Endothelial cell of umbilical vein (primary cell): Measurements from ENCODE around the gene CST3. TPM values are rescaled to one million over a fixed set of nuclear protein-coding genes. Genes with fewer than 3 reads are reported as not detected.

Source experiments
- BruUV-seq: library from RNA; stranded (reverse); fragments of 400-500 nt; replicated peaks from 2 replicates; lab custom pipeline; 2021; lab: Mats Ljungman, UMichigan
- CTCF ChIA-PET: fragments of 300-600, 350-600 bp; sonication (Branson Sonifier 250); formaldehyde crosslinking; loops from one replicate; lab custom pipeline; 2021; ENCODE audit warnings: antibody characterized with exemption, inconsistent platforms; lab: Charles Lee
- POLR2A ChIA-PET: fragments of 300-600, 350-600 bp; sonication (Branson Sonifier 250); formaldehyde crosslinking; loops from one replicate; lab custom pipeline; 2021; ENCODE audit warnings: antibody characterized with exemption, inconsistent platforms; lab: Charles Lee
- DNase-seq: peaks from one replicate; pipeline ENCODE4 v3.0.0-alpha.2; 2011; ENCODE audit warnings: low read depth, low spot score
- FAIRE-seq: peaks from 2 replicates; lab custom pipeline; 2011; peaks lifted over from hg19 to GRCh38; lab: Jason Lieb, UNC
- H2AFZ ChIP-seq: 2 replicates; pipeline ENCODE4 v1.6.0; 2012; ENCODE audit warnings: low read depth, low read length, control low read depth, inconsistent platforms
- H3K27ac ChIP-seq: 2 replicates; pipeline ENCODE4 v1.5.1; 2011; ENCODE audit warnings: low read depth, mild to moderate bottlenecking, control low read depth, low read length, moderate library complexity; ENCODE audit not compliant: insufficient read depth
- H3K27me3 ChIP-seq, 2 experiments: 2 replicates each; pipeline versions ENCODE4 v1.6.0 to v1.6.1; 2011; ENCODE audit warnings: low read length in 2 of 2, mixed read lengths in 1 of 2; ENCODE audit not compliant: control insufficient read depth in 2 of 2, insufficient read depth in 2 of 2
- H3K36me3 ChIP-seq, 2 experiments: 2 replicates in 1 of 2; 3 replicates in 1 of 2; pipeline ENCODE4 v1.5.1; 2011; ENCODE audit warnings: low read length in 2 of 2, mild to moderate bottlenecking in 1 of 2, moderate library complexity in 1 of 2; ENCODE audit not compliant: control insufficient read depth in 2 of 2, insufficient read depth in 2 of 2; ENCODE audit errors: extremely low read depth in 1 of 2
- H3K4me1 ChIP-seq: 3 replicates; pipeline ENCODE4 v1.5.1; 2011; ENCODE audit warnings: mild to moderate bottlenecking, low read length; ENCODE audit not compliant: control insufficient read depth, insufficient read depth; ENCODE audit errors: extremely low read depth
- H3K4me2 ChIP-seq: 2 replicates; pipeline ENCODE4 v1.6.1; 2011; ENCODE audit warnings: low read length, control low read depth, mixed read lengths; ENCODE audit not compliant: insufficient read depth
- H3K4me3 ChIP-seq, 3 experiments: fragments of 200-600 bp in 1 of 3; sonication (generic), shearing (Covaris generic) in 1 of 3; replicated peaks in 1 of 3; 2 replicates each; pipeline ENCODE4 v1.5.1; 2011 to 2016; ENCODE audit warnings: control low read depth in 3 of 3, low read length in 3 of 3, mild to moderate bottlenecking in 2 of 3, inconsistent platforms in 1 of 3, low read depth in 1 of 3, moderate library complexity in 1 of 3; ENCODE audit not compliant: insufficient read depth in 1 of 3
- H3K79me2 ChIP-seq: 2 replicates; pipeline ENCODE4 v1.6.0; 2012; ENCODE audit warnings: low read length, inconsistent platforms; ENCODE audit not compliant: control insufficient read depth, insufficient read depth
- H3K9ac ChIP-seq: replicated peaks from 2 replicates; pipeline ENCODE3; 2011; ENCODE audit warnings: low read length, control low read depth; ENCODE audit not compliant: insufficient read depth; ENCODE audit errors: extremely low read depth
- H3K9me1 ChIP-seq: replicated peaks from 3 replicates; pipeline ENCODE4 v1.6.0; 2011; ENCODE audit warnings: mild to moderate bottlenecking, low read length; ENCODE audit not compliant: control insufficient read depth, insufficient read depth; ENCODE audit errors: extremely low read depth
- H3K9me3 ChIP-seq: replicated peaks from 2 replicates; pipeline ENCODE4 v1.5.1; 2012; ENCODE audit warnings: low read length, inconsistent platforms; ENCODE audit not compliant: control insufficient read depth, insufficient read depth
- H4K20me1 ChIP-seq: replicated peaks from 2 replicates; pipeline ENCODE3; 2011; ENCODE audit warnings: mild to moderate bottlenecking, low read length; ENCODE audit not compliant: control insufficient read depth, insufficient read depth; ENCODE audit errors: extremely low read depth
- CTCF ChIP-seq, 2 donors: IDR thresholded peaks; 1 replicate in 1 of 2; 2 replicates in 1 of 2; pipeline ENCODE4 v1.5.1; 2011; ENCODE audit warnings: low read length in 2 of 2, mild to moderate bottlenecking in 2 of 2, moderate library complexity in 2 of 2, control low read depth in 1 of 2, inconsistent platforms in 1 of 2, low read depth in 1 of 2; ENCODE audit not compliant: insufficient read depth in 1 of 2; ENCODE audit errors: extremely low read depth in 1 of 2
- EZH2 ChIP-seq: IDR thresholded peaks from 2 replicates; pipeline ENCODE4 v1.6.1; 2012; ENCODE audit warnings: borderline replicate concordance, low read depth, mild to moderate bottlenecking, moderate library complexity, low read length, inconsistent platforms; ENCODE audit not compliant: severe bottlenecking
- FOS ChIP-seq: IDR thresholded peaks from 2 replicates; pipeline ENCODE4 v1.6.1; 2011; ENCODE audit warnings: mild to moderate bottlenecking, low read length, moderate library complexity, borderline replicate concordance; ENCODE audit not compliant: insufficient read depth
- GATA2 ChIP-seq: IDR thresholded peaks from 2 replicates; pipeline ENCODE4 v1.7.0; 2011; ENCODE audit warnings: low read depth, mild to moderate bottlenecking, moderate library complexity, mixed read lengths, low read length; ENCODE audit not compliant: insufficient read length, insufficient read depth
- JUN ChIP-seq: IDR thresholded peaks from 2 replicates; pipeline ENCODE4 v1.6.1; 2011; ENCODE audit warnings: borderline replicate concordance, low read depth; ENCODE audit not compliant: insufficient read length, insufficient read depth
- MAX ChIP-seq: IDR thresholded peaks from 2 replicates; pipeline ENCODE4 v1.6.1; 2011; ENCODE audit not compliant: insufficient read depth, insufficient read length
- MYC ChIP-seq: IDR thresholded peaks from one replicate; pipeline ENCODE4 v1.6.1; 2011; ENCODE audit warnings: mild to moderate bottlenecking, low read depth, low read length
- POLR2A ChIP-seq: IDR thresholded peaks from 2 replicates; pipeline ENCODE4 v1.6.1; 2012; ENCODE audit warnings: low read depth, mild to moderate bottlenecking, control low read depth, low read length
- POLR2AphosphoS5 ChIP-seq: IDR thresholded peaks from 2 replicates; pipeline ENCODE4 v1.6.1; 2012; ENCODE audit warnings: low read depth, mild to moderate bottlenecking, control low read depth, low read length, moderate library complexity; ENCODE audit not compliant: insufficient read depth
- dilution Hi-C: fragments of 300-500 bp; cut with MboI; formaldehyde crosslinking; loops from one replicate; pipeline ENCODE4 v1.15.0; 2019; ENCODE audit warnings: low sequenced_read_pairs; ENCODE audit not compliant: extremely low pct_ligation_motif_present
- intact Hi-C: fragments of 100-400 bp; cut with micrococcal nuclease; formaldehyde crosslinking; loops from one replicate; pipeline ENCODE4 v1.10.0; 2022
- polyA plus RNA-seq, 4 experiments: library from polyadenylated mRNA; depleted of rRNA in 3 of 4; stranded (reverse) in 3 of 4; unstranded in 1 of 4; fragments of >200 nt; gene quantifications; 2 replicates each; pipeline versions ENCODE4 v1.2.1 to v1.2.3, GENCODE V29; 2011 to 2012; ENCODE audit warnings: missing spikeins in 1 of 4
- total RNA-seq: library from RNA; stranded (reverse); gene quantifications from 2 replicates; pipeline ENCODE4 v1.2.3, GENCODE V29; 2021

Gene CST3
- total and polyA plus RNA-seq, 2 donors (not counting 3 experiments of a cell fraction or from before 2014, with no cell fraction given): 251 to 479 TPM

- intact Hi-C loops: loop anchor here (5.0 to 10.0 kb wide), 3 partner anchors 62 to 224 kb away; partner anchors contain the start of gene CST9
- H3K4me3 ChIP-seq: no peak overlapping the region
- FAIRE-seq (peak; percentile 72), DNase-seq (no peak)
- H3K27ac ChIP-seq: no peak overlapping the region
- H3K9me1 ChIP-seq: no peaks in the 10 kb centered on the region
- POLR2A ChIA-PET: no interaction called here
- no peaks in the 10 kb centered on the region for H3K79me2 ChIP-seq
- CTCF ChIA-PET: interaction anchor here (0.8 to 2.1 kb wide), 9 partner anchors 9 to 225 kb away, joined by 3 to 10 read pairs (median 4); no protein-coding TSS in a partner anchor
- peaks cover 7% of the 10 kb centered on the region for H3K4me1 ChIP-seq
- no peaks in the 10 kb centered on the region for H3K9me3 ChIP-seq
- TF ChIP-seq GATA2 (no peak), POLR2AphosphoS5 (no peak)
- H2AFZ ChIP-seq: peak overlapping the region; percentile 25
- no peaks in the 10 kb centered on the region for H3K36me3 ChIP-seq
- H4K20me1 ChIP-seq: no peaks in the 10 kb centered on the region
- BruUV-seq: no TSS peak
- H3K4me2 ChIP-seq: no peak overlapping the region
- H3K9ac ChIP-seq: no peak overlapping the region
- H3K27me3 ChIP-seq: no peaks in the 10 kb centered on the region
- dilution Hi-C loops: no loop called here
Observed at GRCh38 chr20:23666698-23667097, 28.9 kb upstream of the CST3 start.

GRCh38 chr20:23666189-23666588, 28.4 kb upstream of the CST3 start:
- intact Hi-C loops: loop anchor here (5.0 to 10.0 kb wide), 3 partner anchors 61 to 224 kb away; partner anchors contain the start of gene CST9
- BruUV-seq: no TSS peak
- CTCF ChIA-PET: interaction anchor here (0.8 to 1.8 kb wide), 6 partner anchors 10 to 225 kb away, joined by 3 to 5 read pairs (median 4); no protein-coding TSS in a partner anchor

More at GRCh38 chr20:23666189-23666588, 28.4 kb upstream of the CST3 start:
- peaks cover 7% of the 10 kb centered on the region for H3K4me1 ChIP-seq
- no peaks in the 10 kb centered on the region for H4K20me1 ChIP-seq
- H3K9me3 ChIP-seq: no peaks in the 10 kb centered on the region
- H2AFZ ChIP-seq: peak overlapping the region; percentile 25
- no peak overlapping the region for H3K27ac ChIP-seq
- no peak for DNase-seq
- H3K79me2 ChIP-seq: no peaks in the 10 kb centered on the region
- no peak for TF ChIP-seq FOS
- no peak for TF ChIP-seq MAX
- no peak for TF ChIP-seq CTCF (IDR thresholded peaks at IDR 0.05; ENCODE audit: extremely low read depth in 1 of 2, insufficient read depth in 1 of 2, low read depth in 1 of 2, low read length in 2 of 2)
- no peak for TF ChIP-seq MYC
- TF ChIP-seq GATA2: no peak
- no peak for TF ChIP-seq POLR2AphosphoS5
- TF ChIP-seq EZH2: no peak
- no peak for TF ChIP-seq JUN
- no peak for TF ChIP-seq POLR2A
- POLR2A ChIA-PET: no interaction called here
- H3K27me3 ChIP-seq: no peaks in the 10 kb centered on the region
- no peaks in the 10 kb centered on the region for H3K36me3 ChIP-seq
- no peak overlapping the region for H3K4me3 ChIP-seq
- peak; percentile 26 for FAIRE-seq
- dilution Hi-C loops: no loop called here
- H3K4me2 ChIP-seq: no peak overlapping the region
- no peak overlapping the region for H3K9ac ChIP-seq
- no peaks in the 10 kb centered on the region for H3K9me1 ChIP-seq
